ENCODE measurements around the gene ZDHHC7. TPM values are rescaled to one million over a fixed set of nuclear protein-coding genes. Genes with fewer than 3 reads are reported as not detected.

ZDHHC7 gene
- total RNA-seq, 1 experiment from 2014 or later, result 109 TPM

GRCh38 chr16:85045641-85046471, 34.5 kb upstream of the ZDHHC7 start:
- CTCF ChIA-PET, result no interaction called here
- BruUV-seq (replicated peaks), result no TSS peak
- Mint-ChIP-seq H3K27ac (ENCODE audit: unreplicated experiment) (no peak overlapping the region), H3K36me3 (ENCODE audit: insufficient read depth, unreplicated experiment) (no peaks in the 10 kb centered on the region), H3K27me3 (ENCODE audit: unreplicated experiment) (peaks cover 14% of the 10 kb centered on the region), H3K4me1 (ENCODE audit: low read depth, unreplicated experiment) (no peaks in the 10 kb centered on the region), H3K4me3 (ENCODE audit: low read depth, unreplicated experiment) (no peak overlapping the region), H3K9me3 (ENCODE audit: low read depth, unreplicated experiment) (no peaks in the 10 kb centered on the region)
- no peak for DNase-seq
- intact Hi-C loops (cut with micrococcal nuclease; ENCODE audit: unreplicated experiment), result no loop called here
- TF ChIP-seq, protein P1, sequence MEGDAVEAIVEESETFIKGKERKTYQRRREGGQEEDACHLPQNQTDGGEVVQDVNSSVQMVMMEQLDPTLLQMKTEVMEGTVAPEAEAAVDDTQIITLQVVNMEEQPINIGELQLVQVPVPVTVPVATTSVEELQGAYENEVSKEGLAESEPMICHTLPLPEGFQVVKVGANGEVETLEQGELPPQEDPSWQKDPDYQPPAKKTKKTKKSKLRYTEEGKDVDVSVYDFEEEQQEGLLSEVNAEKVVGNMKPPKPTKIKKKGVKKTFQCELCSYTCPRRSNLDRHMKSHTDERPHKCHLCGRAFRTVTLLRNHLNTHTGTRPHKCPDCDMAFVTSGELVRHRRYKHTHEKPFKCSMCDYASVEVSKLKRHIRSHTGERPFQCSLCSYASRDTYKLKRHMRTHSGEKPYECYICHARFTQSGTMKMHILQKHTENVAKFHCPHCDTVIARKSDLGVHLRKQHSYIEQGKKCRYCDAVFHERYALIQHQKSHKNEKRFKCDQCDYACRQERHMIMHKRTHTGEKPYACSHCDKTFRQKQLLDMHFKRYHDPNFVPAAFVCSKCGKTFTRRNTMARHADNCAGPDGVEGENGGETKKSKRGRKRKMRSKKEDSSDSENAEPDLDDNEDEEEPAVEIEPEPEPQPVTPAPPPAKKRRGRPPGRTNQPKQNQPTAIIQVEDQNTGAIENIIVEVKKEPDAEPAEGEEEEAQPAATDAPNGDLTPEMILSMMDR (IDR thresholded peaks at IDR 0.05; ENCODE audit: unreplicated experiment), result no peak

- CTCF ChIA-PET, result no interaction called here
- Mint-ChIP-seq H3K36me3 (ENCODE audit: insufficient read depth, unreplicated experiment) (no peaks in the 10 kb centered on the region), H3K4me3 (ENCODE audit: low read depth, unreplicated experiment) (no peak overlapping the region), H3K27me3 (ENCODE audit: unreplicated experiment) (peaks cover 14% of the 10 kb centered on the region), H3K27ac (ENCODE audit: unreplicated experiment) (no peak overlapping the region), H3K9me3 (ENCODE audit: low read depth, unreplicated experiment) (no peaks in the 10 kb centered on the region), H3K4me1 (ENCODE audit: low read depth, unreplicated experiment) (no peaks in the 10 kb centered on the region)
- intact Hi-C loops (cut with micrococcal nuclease; ENCODE audit: unreplicated experiment), result no loop called here
- BruUV-seq (replicated peaks), result no TSS peak
- DNase-seq, result no peak
- TF ChIP-seq, protein P1 (IDR thresholded peaks at IDR 0.05; ENCODE audit: unreplicated experiment), result no peak
These were observed 33.7 kb upstream of the ZDHHC7 start for GRCh38 chr16:85045077-85045476.

- Mint-ChIP-seq H3K27ac (ENCODE audit: unreplicated experiment) (no peak overlapping the region), H3K4me3 (ENCODE audit: low read depth, unreplicated experiment) (no peak overlapping the region), H3K27me3 (ENCODE audit: unreplicated experiment) (peaks cover 14% of the 10 kb centered on the region), H3K9me3 (ENCODE audit: low read depth, unreplicated experiment) (no peaks in the 10 kb centered on the region), H3K36me3 (ENCODE audit: insufficient read depth, unreplicated experiment) (no peaks in the 10 kb centered on the region), H3K4me1 (ENCODE audit: low read depth, unreplicated experiment) (no peaks in the 10 kb centered on the region)
- TF ChIP-seq, protein P1 (IDR thresholded peaks at IDR 0.05; ENCODE audit: unreplicated experiment), result no peak
- BruUV-seq (replicated peaks), result no TSS peak
- intact Hi-C loops (cut with micrococcal nuclease; ENCODE audit: unreplicated experiment), result no loop called here
- DNase-seq, result no peak
- CTCF ChIA-PET, result interaction anchor here (0.7 kb wide), 1 partner anchor 677 kb away, joined by 3 read pairs; no protein-coding TSS in a partner anchor
These were observed 31.3 kb upstream of the ZDHHC7 start for GRCh38 chr16:85042606-85043005.

- intact Hi-C loops (cut with micrococcal nuclease; ENCODE audit: unreplicated experiment), result no loop called here
- BruUV-seq (replicated peaks), result no TSS peak
- H3K27me3 Mint-ChIP-seq (ENCODE audit: unreplicated experiment), result peaks cover 12% of the 10 kb centered on the region
- CTCF ChIA-PET, result no interaction called here
- H3K36me3 Mint-ChIP-seq (ENCODE audit: insufficient read depth, unreplicated experiment), result no peaks in the 10 kb centered on the region
- no peaks in the 10 kb centered on the region for H3K9me3 Mint-ChIP-seq (ENCODE audit: low read depth, unreplicated experiment)
- H3K4me1 Mint-ChIP-seq (ENCODE audit: low read depth, unreplicated experiment), result peaks cover 4% of the 10 kb centered on the region
- no peak overlapping the region for H3K4me3 Mint-ChIP-seq (ENCODE audit: low read depth, unreplicated experiment)
- no peak for DNase-seq
- no peak overlapping the region for H3K27ac Mint-ChIP-seq (ENCODE audit: unreplicated experiment)
- TF ChIP-seq, protein P1 (IDR thresholded peaks at IDR 0.05; ENCODE audit: unreplicated experiment), result no peak
These were observed 30.8 kb upstream of the ZDHHC7 start for GRCh38 chr16:85042167-85042526.

All from Calu3 (cell line).